Mucosa of descending colon (tissue), 3 donors: Measurements from ENCODE around the gene FBXO10. TPM values are rescaled to one million over a fixed set of nuclear protein-coding genes. Genes with fewer than 3 reads are reported as not detected.

Experiments used
- ATAC-seq: fragments of 200-7000 bp; cut with Tn5 transposase; one replicate; pipeline ENCODE4 v1.9.1; 2020; ENCODE audit warnings: mild to moderate bottlenecking, moderate library complexity
- DNase-seq, 3 donors: peaks; one replicate each; pipeline ENCODE4 v3.0.0-alpha.2; 2020
- H3K36me3 ChIP-seq: fragments of 200-600 bp; one replicate; pipeline ENCODE4 v1.8.0; 2021; ENCODE audit warnings: low read depth, mild to moderate bottlenecking
- H3K4me1 ChIP-seq: fragments of 200-600 bp; one replicate; pipeline ENCODE4 v1.8.0; 2021; ENCODE audit warnings: low read depth, mild to moderate bottlenecking
- H3K4me3 ChIP-seq: fragments of 200-600 bp; one replicate; pipeline ENCODE4 v1.8.0; 2021; ENCODE audit warnings: mild to moderate bottlenecking
- H3K9me3 ChIP-seq: fragments of 200-600 bp; one replicate; pipeline ENCODE4 v1.8.0; 2021; ENCODE audit warnings: mild to moderate bottlenecking
- CTCF ChIP-seq: fragments of 200-600 bp; IDR thresholded peaks from one replicate; pipeline ENCODE4 v1.8.0; 2022; ENCODE audit warnings: antibody characterized with exemption, mild to moderate bottlenecking
- intact Hi-C, 2 donors: fragments of 100-400 bp; cut with DNase I in 1 of 2; cut with micrococcal nuclease in 1 of 2; formaldehyde crosslinking; loops; one replicate each; pipeline versions ENCODE4 v1.11.0 to v1.11.1; 2022; cut with DNase I, micrococcal nuclease
- total RNA-seq, 3 donors: library from RNA; stranded (reverse); fragmentation: NEBNext Ultra II Directional in 2 of 3; extraction: Animal tissue kit (Norgen Biotek cat#: 25700) in 2 of 3; gene quantifications; one replicate each; pipeline versions ENCODE4 v1.2.1 to v1.2.4, GENCODE V29; 2021 to 2023
- donor health status: DM: no; HTN: no; CAD: no; lungs with moderate emphysema.
- donor health status: DM: no; HTN: no; CAD: no.
- donor health status: DM: no; HTN: yes; CAD: no.

The FBXO10 gene
- total RNA-seq, 3 donors from 2014 or later = 3.4 to 15.9 (median 4.6) TPM

DNA sequence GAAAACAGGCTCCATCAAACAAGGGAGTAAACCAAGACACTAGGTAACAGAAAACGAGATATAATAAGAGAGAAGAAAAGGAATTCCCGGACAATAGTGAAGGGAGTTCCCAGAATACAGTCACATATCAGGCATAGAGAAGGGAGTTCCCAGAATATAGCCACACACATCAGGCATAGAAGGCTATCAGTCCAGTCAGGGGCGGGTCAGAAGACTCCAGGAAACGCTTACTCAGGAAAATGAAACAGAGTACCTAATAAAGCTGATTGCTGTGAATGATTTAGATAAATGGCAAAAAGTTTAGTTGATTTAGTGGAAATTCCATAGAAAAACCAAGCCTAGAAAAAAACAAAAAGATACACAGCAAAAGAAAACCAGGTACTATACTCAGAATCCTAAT is 11.3 kb upstream of the FBXO10 start:
- ATAC-seq (peak; percentile 46), DNase-seq (no peak)
- no peak for TF ChIP-seq CTCF
- Histone ChIP-seq H3K4me3 (no peak overlapping the region), H3K4me1 (peaks cover 26% of the 10 kb centered on the region), H3K9me3 (no peaks in the 10 kb centered on the region), H3K36me3 (no peaks in the 10 kb centered on the region)
- intact Hi-C loops = no loop called here

- intact Hi-C loops = no loop called here
- Histone ChIP-seq H3K4me1 (peaks cover 7% of the 10 kb centered on the region), H3K9me3 (no peaks in the 10 kb centered on the region), H3K36me3 (no peaks in the 10 kb centered on the region), H3K4me3 (no peak overlapping the region)
- ATAC-seq (peak; percentile 73), DNase-seq (peak in 1 of 3 donors; percentile 42)
- no peak for TF ChIP-seq CTCF
These were observed 7.4 kb upstream of the FBXO10 start for GRCh38 chr9:37583522-37584121.

GRCh38 chr9:37582548-37583157 is 6.5 kb upstream of the FBXO10 start:
- peak; percentile 26 for TF ChIP-seq CTCF
- H3K4me1 ChIP-seq = peaks cover 7% of the 10 kb centered on the region
- DNase-seq = peak in 1 of 3 donors; percentile 63
- intact Hi-C loops = no loop called here
- peak; percentile 79 for ATAC-seq
- no peaks in the 10 kb centered on the region for H3K36me3 ChIP-seq
- H3K9me3 ChIP-seq = no peaks in the 10 kb centered on the region
- H3K4me3 ChIP-seq = no peak overlapping the region

DNA sequence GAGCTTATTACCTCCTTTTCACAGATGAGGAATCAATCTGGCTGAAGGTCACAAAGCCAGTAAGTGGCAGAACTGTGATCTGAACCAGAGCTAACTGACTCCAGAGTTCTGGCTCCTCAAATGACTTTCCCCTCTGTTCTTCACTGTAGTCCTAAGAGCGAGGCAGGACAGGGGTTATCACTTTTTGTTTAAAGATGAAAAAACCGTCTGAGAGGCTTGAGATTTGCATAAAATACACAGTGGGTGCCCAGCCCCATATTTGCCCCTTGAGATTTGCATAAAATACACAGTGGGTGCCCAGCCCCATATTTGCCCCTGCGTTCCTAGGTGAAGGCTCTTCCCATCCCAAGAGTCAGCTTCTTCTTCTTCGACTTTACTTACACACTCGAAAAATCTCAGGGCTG is 667 bp downstream of the FBXO10 start:
- ATAC-seq = peak; percentile 22

DNA sequence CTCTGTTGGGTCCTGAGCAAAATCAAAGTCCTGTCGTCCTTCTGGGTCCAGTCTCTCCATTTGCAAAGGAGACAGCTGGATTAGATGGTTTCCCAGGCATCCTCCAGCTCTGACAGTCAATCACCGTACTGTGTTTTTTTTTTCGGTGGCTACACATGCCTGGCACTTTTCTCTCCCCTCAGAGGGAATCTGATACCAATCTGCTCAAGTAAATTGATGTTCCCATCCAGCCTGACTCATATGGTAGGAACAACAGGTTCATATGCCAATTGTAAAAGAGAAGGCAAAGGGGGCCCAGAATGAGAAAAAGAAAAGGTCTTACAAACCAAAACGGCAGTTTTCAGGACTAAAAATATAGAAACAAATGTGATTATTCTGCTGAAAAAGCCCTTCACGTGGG is 1.2 kb downstream of the FBXO10 start:
- intact Hi-C loops = no loop called here
- H3K4me1 ChIP-seq = peaks cover 18% of the 10 kb centered on the region
- DNase-seq (no peak), ATAC-seq (no peak)
- H3K9me3 ChIP-seq = no peaks in the 10 kb centered on the region
- TF ChIP-seq CTCF = no peak
- H3K36me3 ChIP-seq = no peaks in the 10 kb centered on the region
- no peak overlapping the region for H3K4me3 ChIP-seq

More for the DNA sequence above, 667 bp downstream of the FBXO10 start:
- no peaks in the 10 kb centered on the region for H3K36me3 ChIP-seq
- peak in 1 of 3 donors; percentile 20 for DNase-seq
- no peak for TF ChIP-seq CTCF
- intact Hi-C loops = no loop called here
- no peaks in the 10 kb centered on the region for H3K9me3 ChIP-seq
- peak overlapping the region; percentile 33 for H3K4me3 ChIP-seq
- H3K4me1 ChIP-seq = peaks cover 18% of the 10 kb centered on the region
